B cell (primary cell): Measurements from ENCODE around the gene ZNF688. TPM values are rescaled to one million over a fixed set of nuclear protein-coding genes. Genes with fewer than 3 reads are reported as not detected.
A peak's percentile ranks its signal among the peaks of the same experiment; 100 is the strongest.

Experiments used
- ATAC-seq: fragments of 200-7000 bp; cut with Tn5 transposase; one replicate; pipeline ENCODE4 v1.10.0; 2021; ENCODE audit warnings: low read depth, mild to moderate bottlenecking, moderate number of reproducible peaks, moderate library complexity
- CTCF ChIA-PET: fragments of 350-600 bp; sonication (Branson Sonifier 250); formaldehyde crosslinking; loops from one replicate; lab custom pipeline; 2021; ENCODE audit warnings: antibody characterized with exemption, inconsistent platforms; lab: Charles Lee
- POLR2A ChIA-PET: fragments of 350-600 bp; sonication (Branson Sonifier 250); formaldehyde crosslinking; loops from one replicate; lab custom pipeline; 2021; ENCODE audit warnings: antibody characterized with exemption; lab: Charles Lee
- DNase-seq: peaks from one replicate; pipeline ENCODE4 v3.0.0; 2013
- H2AFZ ChIP-seq: 2 replicates; pipeline ENCODE4 v1.6.1; 2012; ENCODE audit warnings: mild to moderate bottlenecking, low read depth, low read length; ENCODE audit not compliant: insufficient read depth, poor library complexity, severe bottlenecking
- H3K27ac ChIP-seq, 2 donors: 1 replicate in 1 of 2; 2 replicates in 1 of 2; pipeline ENCODE4 v1.5.1; 2012 to 2013; ENCODE audit warnings: low read length in 2 of 2, mild to moderate bottlenecking in 2 of 2, moderate library complexity in 1 of 2
- H3K27me3 ChIP-seq, 4 experiments: fragments of 200-600 bp in 1 of 4; sonication (generic) in 1 of 4; replicated peaks in 1 of 4; 1 replicate in 2 of 4; 2 replicates in 2 of 4; pipeline versions ENCODE4 v1.6.1 to v1.7.0; 2013 to 2016; ENCODE audit warnings: low read length in 3 of 4, mild to moderate bottlenecking in 2 of 4, mixed read lengths in 1 of 4, moderate library complexity in 1 of 4; ENCODE audit not compliant: insufficient read depth in 4 of 4, control insufficient read depth in 3 of 4; ENCODE audit errors: control extremely low read depth in 1 of 4
- H3K36me3 ChIP-seq, 2 experiments: replicated peaks in 1 of 2; 1 replicate in 1 of 2; 2 replicates in 1 of 2; pipeline versions ENCODE4 v1.6.1 to v1.7.1; 2013; ENCODE audit warnings: low read length in 1 of 2; ENCODE audit not compliant: insufficient read depth in 2 of 2, control insufficient read depth in 1 of 2; ENCODE audit errors: control extremely low read depth in 1 of 2, extremely low read depth in 1 of 2
- H3K4me1 ChIP-seq, 2 donors: fragments of 200-600 bp in 1 of 2; sonication (generic) in 1 of 2; 1 replicate in 1 of 2; 2 replicates in 1 of 2; pipeline versions ENCODE4 v1.5.1 to v1.6.1; 2013 to 2017; ENCODE audit warnings: low read length in 2 of 2; ENCODE audit not compliant: control insufficient read depth in 2 of 2, insufficient read depth in 2 of 2
- H3K4me2 ChIP-seq: replicated peaks from 2 replicates; pipeline ENCODE3; 2012; ENCODE audit warnings: mild to moderate bottlenecking, low read depth, low read length; ENCODE audit not compliant: poor library complexity, severe bottlenecking
- H3K4me3 ChIP-seq, 5 experiments: fragments of 200-600 bp in 1 of 5; sonication (generic) in 1 of 5; 1 replicate in 3 of 5; 2 replicates in 2 of 5; pipeline versions ENCODE4 v1.5.1 to v1.7.0; 2011 to 2016; ENCODE audit warnings: low read length in 4 of 5, mild to moderate bottlenecking in 4 of 5, low read depth in 2 of 5, control low read depth in 1 of 5, moderate library complexity in 1 of 5; ENCODE audit not compliant: insufficient read depth in 1 of 5; ENCODE audit errors: control extremely low read depth in 1 of 5, extremely low read depth in 1 of 5
- H3K79me2 ChIP-seq: fragments of 200-600 bp; sonication (generic); one replicate; pipeline ENCODE4 v1.6.0; 2016; ENCODE audit warnings: low read length; ENCODE audit not compliant: control insufficient read depth, insufficient read depth
- H3K9ac ChIP-seq: fragments of 200-600 bp; sonication (generic); 2 replicates; pipeline ENCODE4 v1.6.1; 2017; ENCODE audit warnings: mild to moderate bottlenecking, low read length, moderate library complexity
- H3K9me3 ChIP-seq, 3 donors: one replicate each; pipeline versions ENCODE4 v1.6.1 to v1.7.1; 2013; ENCODE audit warnings: low read length in 2 of 3; ENCODE audit not compliant: control insufficient read depth in 2 of 3, insufficient read depth in 1 of 3; ENCODE audit errors: control extremely low read depth in 1 of 3
- H4K20me1 ChIP-seq: 2 replicates; pipeline ENCODE4 v1.6.0; 2012; ENCODE audit warnings: mild to moderate bottlenecking, low read length; ENCODE audit not compliant: insufficient read depth, control insufficient read depth, poor library complexity, severe bottlenecking
- H3K27ac Mint-ChIP-seq: one replicate; pipeline ENCODE4 v1.8.0; 2021; ENCODE audit warnings: mixed read lengths
- H3K27me3 Mint-ChIP-seq: one replicate; pipeline ENCODE4 v1.8.0; 2021; ENCODE audit warnings: mixed read lengths
- H3K4me1 Mint-ChIP-seq: one replicate; pipeline ENCODE4 v1.8.0; 2021; ENCODE audit warnings: mixed read lengths
- H3K4me3 Mint-ChIP-seq: one replicate; pipeline ENCODE4 v1.8.0; 2021; ENCODE audit warnings: mixed read lengths
- H3K9me3 Mint-ChIP-seq: one replicate; pipeline ENCODE4 v1.8.0; 2022; ENCODE audit warnings: mixed read lengths; ENCODE audit not compliant: insufficient read depth
- CTCF ChIP-seq: fragments of 200-600 bp; IDR thresholded peaks from one replicate; pipeline ENCODE4 v1.8.0; 2022; ENCODE audit warnings: antibody characterized with exemption, mild to moderate bottlenecking
- EZH2 ChIP-seq: IDR thresholded peaks from 2 replicates; pipeline ENCODE4 v1.6.1; 2012; ENCODE audit warnings: borderline replicate concordance, low read depth, mild to moderate bottlenecking, moderate library complexity, low read length; ENCODE audit not compliant: insufficient read depth, poor library complexity, severe bottlenecking
- WGBS: methylation state at CpG from one replicate; pipeline ENCODE4 v1.1.5; 2013; ENCODE audit warnings: missing lambda C conversion rate; ENCODE audit not compliant: insufficient coverage; 5-methylcytosine and 5-hydroxymethylcytosine counted together
- intact Hi-C: fragments of 100-400 bp; cut with micrococcal nuclease; formaldehyde crosslinking; loops from one replicate; pipeline ENCODE4 v1.10.0; 2022
- polyA plus RNA-seq: library from polyadenylated mRNA; depleted of rRNA; stranded (reverse); fragments of >200 nt; gene quantifications from 2 replicates; pipeline ENCODE4 v1.2.3, GENCODE V29; 2012
- total RNA-seq, 2 donors: library from RNA; stranded (reverse); fragments of 120-200 nt in 1 of 2; gene quantifications; 1 replicate in 1 of 2; 2 replicates in 1 of 2; pipeline versions ENCODE4 v1.2.3 to v1.2.4, GENCODE V29; 2013 to 2022

ZNF688 gene
- total and polyA plus RNA-seq, 2 donors (not counting 1 experiment from before 2014, with no cell fraction given), result 20.6 to 23.1 TPM

- H3K4me1 Mint-ChIP-seq, result peaks cover 38% of the 10 kb centered on the region
- no peak overlapping the region for H3K4me3 Mint-ChIP-seq
- Histone ChIP-seq H3K27me3 (no peaks in the 10 kb centered on the region), H3K4me2 (no peak overlapping the region), H3K27ac (no peak overlapping the region), H3K4me3 (no peak overlapping the region), H3K36me3 (peaks cover 0 to 17% of the 10 kb centered on the region in 2 experiments), H3K9ac (no peak overlapping the region), H3K79me2 (peaks cover 58% of the 10 kb centered on the region), H4K20me1 (no peaks in the 10 kb centered on the region), H3K4me1 (peaks cover 10 to 24% of the 10 kb centered on the region in 2 donors), H3K9me3 (peaks cover 0 to 6% (median 0%) of the 10 kb centered on the region in 3 donors), H2AFZ (no peak overlapping the region)
- H3K27ac Mint-ChIP-seq, result no peak overlapping the region
- 97% methylated on average over 17 of the region's 18 CpGs for WGBS
- no peak for DNase-seq
- intact Hi-C loops, result loop anchor here (5.0 kb wide), 1 partner anchor 903 kb away; the partner anchor contains the start of gene ARMC5
- H3K27me3 Mint-ChIP-seq, result no peaks in the 10 kb centered on the region
- ChIA-PET CTCF (interaction anchor here (1.0 to 1.1 kb wide), 2 partner anchors 18 to 44 kb away, joined by 3 read pairs; no protein-coding TSS in a partner anchor), POLR2A (interaction anchor here (0.7 to 1.0 kb wide), 2 partner anchors 20 to 31 kb away, joined by 3 to 4 read pairs; partner anchors contain the start of genes ZNF747 and ZNF785)
- TF ChIP-seq CTCF (no peak), EZH2 (no peak)
- H3K9me3 Mint-ChIP-seq, result no peaks in the 10 kb centered on the region
- no peak for ATAC-seq
Observed at GRCh38 chr16:30554557-30555314, 16.8 kb downstream of the ZNF688 start.

- no peak overlapping the region for H3K9ac ChIP-seq
- peaks cover 27% of the 10 kb centered on the region for H3K4me1 Mint-ChIP-seq
- no peak overlapping the region for H3K4me2 ChIP-seq
- no peaks in the 10 kb centered on the region for H3K9me3 Mint-ChIP-seq
- H3K27ac ChIP-seq, result peak overlapping the region in 1 of 2 donors; percentile 35
- CTCF ChIA-PET, result no interaction called here
- 100% methylated on average over 1 of the region's 2 CpGs for WGBS
- no peaks in the 10 kb centered on the region for H3K9me3 ChIP-seq
- ATAC-seq (no peak), DNase-seq (no peak)
- peak overlapping the region; percentile 41 for H3K27ac Mint-ChIP-seq
- no peak overlapping the region for H3K4me3 Mint-ChIP-seq
- intact Hi-C loops, result no loop called here
- no peaks in the 10 kb centered on the region for H3K27me3 Mint-ChIP-seq
- POLR2A ChIA-PET, result no interaction called here
- peaks cover 0 to 17% of the 10 kb centered on the region in 2 experiments for H3K36me3 ChIP-seq
- H3K4me3 ChIP-seq, result no peak overlapping the region
- H3K79me2 ChIP-seq, result peaks cover 70% of the 10 kb centered on the region
- H3K4me1 ChIP-seq, result peaks cover 6 to 18% of the 10 kb centered on the region in 2 donors
- no peak overlapping the region for H2AFZ ChIP-seq
- H3K27me3 ChIP-seq, result no peaks in the 10 kb centered on the region
- TF ChIP-seq CTCF, result no peak
- TF ChIP-seq EZH2, result no peak
- H4K20me1 ChIP-seq, result no peaks in the 10 kb centered on the region
Observed at GRCh38 chr16:30553393-30553899, 18.1 kb downstream of the ZNF688 start.
